ENCODE data around the gene UBALD2.

The UBALD2 gene

GRCh38 chr17:76314392-76315227 is 49.5 kb downstream of the UBALD2 start:
- no peak for DNase-seq (ENCODE audit: extremely low read depth, low read depth)
- TF ChIP-seq CTCF (IDR thresholded peaks at IDR 0.05; ENCODE audit: low read depth, low read length), result no peak

GRCh38 chr17:76317535-76317934 is 52.4 kb downstream of the UBALD2 start:
- TF ChIP-seq CTCF (IDR thresholded peaks at IDR 0.05; ENCODE audit: low read depth, low read length), result no peak
- DNase-seq (ENCODE audit: extremely low read depth, low read depth), result no peak

- DNase-seq (ENCODE audit: extremely low read depth, low read depth), result no peak
- TF ChIP-seq CTCF (IDR thresholded peaks at IDR 0.05; ENCODE audit: low read depth, low read length), result no peak
These were observed 53.4 kb downstream of the UBALD2 start for GRCh38 chr17:76318586-76318985.

All from AG09319 (cell line).